A549 (cell line): Measurements from ENCODE around the gene C19orf81.

Experiments
- CTCF ChIP-seq: fragments of >200 bp; sonication (Bioruptor Twin); formaldehyde crosslinking; IDR thresholded peaks from 3 replicates; pipeline ENCODE4 v1.5.1; 2016
- EHMT2 ChIP-seq: fragments of 200-600 bp; sonication (generic); IDR thresholded peaks from 2 replicates; pipeline ENCODE4 v1.6.1; 2016; ENCODE audit warnings: antibody characterized with exemption, low read depth, mild to moderate bottlenecking, moderate library complexity
- PBX3 ChIP-seq: IDR thresholded peaks from 2 replicates; pipeline ENCODE4 v1.6.1; 2012
- PHF8 ChIP-seq: fragments of 200-600 bp; sonication (generic); IDR thresholded peaks from 2 replicates; pipeline ENCODE4 v1.6.1; 2016; ENCODE audit warnings: low read depth, mild to moderate bottlenecking, antibody characterized with exemption, moderate library complexity, borderline replicate concordance

GRCh38 chr19:50696094-50696483 is 46.8 kb downstream of the C19orf81 start:
- TF ChIP-seq EHMT2: no peak
- no peak for TF ChIP-seq CTCF
- no peak for TF ChIP-seq PBX3
- TF ChIP-seq PHF8: no peak
